ENCODE results near the gene SRGN.
"Not testable (repeated sequence)": the region's sequence is repeated elsewhere in the genome, so short reads cannot be mapped to it uniquely, and the experiment has no call there.

Gene SRGN

DNA sequence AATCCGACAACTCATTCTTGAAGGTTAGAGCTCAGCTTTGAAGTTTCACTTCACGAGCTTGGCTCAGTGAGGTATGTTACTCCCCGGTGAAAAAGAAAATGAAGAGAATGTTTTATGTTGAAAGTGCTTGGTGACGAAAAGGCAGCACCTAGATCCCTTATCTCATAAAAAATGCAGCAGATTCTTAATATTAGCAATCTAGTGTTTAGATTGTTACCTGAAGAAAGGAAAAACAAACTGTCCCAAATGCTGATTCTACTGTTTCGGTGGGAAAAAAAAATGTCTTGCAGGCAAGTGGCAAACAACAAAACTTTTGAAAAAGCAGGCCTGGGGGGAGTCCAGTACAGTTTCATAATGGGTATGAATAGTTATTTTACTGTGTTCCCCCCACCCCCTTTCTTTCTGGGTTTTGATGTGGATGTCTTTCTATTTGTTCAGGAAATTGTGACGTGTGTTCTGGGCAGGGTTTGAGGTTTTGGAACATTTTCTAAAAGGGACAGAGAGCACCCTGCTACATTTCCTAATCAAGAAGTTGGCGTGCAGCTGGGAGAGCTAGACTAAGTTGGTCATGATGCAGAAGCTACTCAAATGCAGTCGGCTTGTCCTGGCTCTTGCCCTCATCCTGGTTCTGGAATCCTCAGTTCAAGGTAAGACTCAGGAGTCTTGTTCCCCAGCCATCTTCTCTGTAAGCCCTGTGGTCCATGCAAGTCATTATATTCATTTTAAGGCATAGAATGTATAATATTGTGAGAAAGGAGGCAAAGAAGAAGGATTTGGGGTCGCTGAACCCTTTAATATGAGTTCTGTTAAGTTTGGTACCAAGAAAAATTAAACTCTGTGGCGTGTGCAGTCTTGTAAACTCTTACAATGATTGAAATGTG is at the start of gene SRGN:
Gene SRGN (plus strand): TSS at position 514 of the 881 bp plus-strand sequence. CDS start 55 bp downstream, at position 569.
- no peak for DNase-seq

DNA sequence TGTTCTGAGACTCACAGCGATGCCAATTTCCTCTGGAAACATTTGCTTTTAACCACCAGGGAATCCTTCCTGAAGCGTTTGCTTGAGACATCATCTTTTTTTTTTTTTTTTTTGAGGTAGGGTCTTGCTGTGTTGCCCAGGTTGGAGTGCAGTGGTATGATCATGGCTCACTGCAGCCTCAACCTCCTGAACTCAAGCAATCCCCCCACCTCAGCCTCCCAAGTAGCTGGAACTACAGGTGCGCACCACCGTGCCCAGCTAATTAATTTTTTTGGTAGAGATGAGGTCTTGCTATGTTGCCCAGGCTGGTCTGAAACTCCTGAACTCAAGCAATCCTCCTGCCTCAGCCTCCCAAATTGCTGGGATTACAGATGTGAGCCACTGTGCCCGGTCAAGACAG is 47.0 kb upstream of the SRGN start:
- not testable (repeated sequence) for DNase-seq

- DNase-seq, result no peak
These were observed 45.5 kb upstream of the SRGN start for GRCh38 chr10:69042417-69042816.

DNA sequence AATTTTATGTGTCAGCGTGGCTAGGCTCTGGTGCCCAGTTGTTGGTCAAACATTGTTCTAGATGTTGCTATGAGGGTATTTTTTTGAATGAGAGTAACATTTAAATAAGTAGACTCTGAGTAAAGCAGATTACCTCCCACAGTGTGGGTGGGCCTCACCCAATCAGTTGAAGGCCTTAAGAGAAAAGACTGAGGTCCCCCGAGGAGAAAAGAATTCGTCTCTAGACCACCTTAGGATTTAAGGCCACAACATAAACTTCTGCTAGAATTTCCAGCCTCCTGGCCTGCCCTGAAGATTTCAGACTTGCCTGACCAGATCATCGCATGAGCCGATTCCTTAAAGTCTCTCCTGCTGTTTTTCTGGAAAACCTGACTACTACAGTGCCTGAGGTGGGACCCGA is 45.1 kb upstream of the SRGN start:
- no peak for DNase-seq

GRCh38 chr10:69043931-69044531 is 43.9 kb upstream of the SRGN start:
- DNase-seq, result no peak

GRCh38 chr10:69044546-69044945 is 43.4 kb upstream of the SRGN start:
- no peak for DNase-seq

- DNase-seq, result no peak
These were observed 42.2 kb upstream of the SRGN start for GRCh38 chr10:69045441-69046300.

GRCh38 chr10:69047111-69047832 is 40.6 kb upstream of the SRGN start:
- DNase-seq, result no peak

DNA sequence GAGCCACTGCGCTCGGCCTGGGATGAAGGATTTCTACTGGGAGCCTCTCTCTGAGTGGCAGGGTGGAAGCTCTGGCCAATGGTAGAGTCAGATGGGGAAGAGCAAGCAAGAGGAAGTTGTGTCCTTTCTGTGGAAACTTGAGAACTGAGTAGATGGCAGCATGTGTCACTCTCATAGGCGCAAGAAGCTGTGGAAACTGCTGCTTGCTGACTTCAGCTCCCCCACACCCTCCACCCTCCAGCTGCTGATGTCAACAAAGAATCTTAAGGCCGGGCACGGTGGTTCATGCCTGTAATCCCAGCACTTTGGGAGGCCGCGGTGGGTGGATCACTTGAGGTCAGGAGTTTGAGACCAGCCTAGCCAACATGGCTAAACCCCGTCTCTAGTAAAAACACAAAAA is 39.8 kb upstream of the SRGN start:
- no peak for DNase-seq

DNA sequence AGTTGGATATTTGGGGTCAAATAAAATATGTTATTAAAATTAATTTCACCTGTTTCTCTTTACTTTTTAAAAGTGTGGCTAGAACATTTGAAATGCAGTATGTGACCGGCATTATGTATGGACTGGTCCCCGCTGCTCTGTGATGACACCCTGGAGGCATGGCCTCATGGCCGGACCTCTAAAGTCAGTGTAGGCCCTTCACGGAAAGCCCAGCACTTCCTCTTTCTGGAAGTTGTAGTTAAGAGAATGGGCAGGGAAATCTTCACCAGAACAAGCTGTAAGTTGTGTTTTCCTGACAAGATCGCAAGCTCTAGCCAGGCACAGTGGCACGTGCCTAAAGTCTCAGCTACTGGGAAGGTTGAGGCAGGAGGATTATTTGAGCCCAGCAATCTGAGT is 38.3 kb upstream of the SRGN start:
- DNase-seq, result no peak

GRCh38 chr10:69051303-69051702 is 36.6 kb upstream of the SRGN start:
- DNase-seq, result no peak

DNA sequence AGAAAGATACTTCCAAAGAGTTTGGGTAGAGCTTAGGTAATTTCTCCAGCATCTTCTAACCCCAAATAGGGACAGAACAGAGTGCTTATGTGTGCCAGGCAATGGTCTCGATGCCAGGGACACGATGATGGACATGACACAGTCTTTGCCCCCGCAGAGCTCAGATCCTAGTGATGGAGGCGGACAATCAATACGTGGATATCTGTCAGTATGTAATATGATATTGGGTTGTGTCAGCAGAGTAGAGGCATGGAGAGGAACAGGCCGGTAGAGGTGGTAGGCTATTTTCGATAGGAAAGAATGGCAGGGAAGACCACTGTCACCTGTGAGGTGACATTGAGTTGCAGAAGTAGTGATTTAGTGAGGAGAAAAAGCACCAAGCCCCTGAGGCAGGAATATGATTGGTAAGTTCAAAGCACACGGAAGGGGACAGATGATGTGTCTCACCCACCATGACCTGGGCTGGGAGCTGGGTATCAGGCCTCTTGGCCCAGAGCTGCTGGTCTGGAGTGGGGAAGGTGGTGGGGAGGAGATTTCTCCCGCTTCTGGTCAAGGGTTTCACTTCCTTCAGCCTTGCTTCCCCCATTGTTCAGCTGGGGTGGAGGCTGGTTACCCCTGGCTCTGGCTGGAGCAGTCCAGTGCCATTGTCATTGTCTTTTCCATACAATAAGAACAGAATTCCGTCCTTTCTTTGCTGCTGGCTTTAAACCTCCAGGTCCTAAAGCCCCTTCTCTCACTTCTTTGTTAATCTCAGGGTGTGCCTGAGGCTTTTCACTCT is 36.0 kb upstream of the SRGN start:
- no peak for DNase-seq

DNA sequence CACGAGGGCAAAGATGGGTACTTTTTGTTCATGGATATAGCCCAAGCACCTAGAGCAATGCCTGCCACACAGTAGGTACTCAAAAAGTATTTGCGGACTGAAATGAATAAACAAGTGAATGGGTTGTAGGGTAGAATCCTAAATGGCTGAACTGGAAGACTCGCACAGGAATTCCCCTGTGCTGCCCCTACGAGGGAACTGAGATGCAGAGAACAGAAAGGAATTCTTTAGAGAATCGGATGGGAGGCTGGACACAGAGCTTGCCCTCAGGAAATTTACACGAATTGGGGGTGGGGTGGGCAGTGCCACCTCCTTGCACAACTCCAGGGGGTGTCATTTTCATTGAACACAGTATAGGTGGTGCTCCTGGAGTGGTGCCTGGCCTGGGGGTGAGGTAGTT is 35.2 kb upstream of the SRGN start:
- no peak for DNase-seq

DNA sequence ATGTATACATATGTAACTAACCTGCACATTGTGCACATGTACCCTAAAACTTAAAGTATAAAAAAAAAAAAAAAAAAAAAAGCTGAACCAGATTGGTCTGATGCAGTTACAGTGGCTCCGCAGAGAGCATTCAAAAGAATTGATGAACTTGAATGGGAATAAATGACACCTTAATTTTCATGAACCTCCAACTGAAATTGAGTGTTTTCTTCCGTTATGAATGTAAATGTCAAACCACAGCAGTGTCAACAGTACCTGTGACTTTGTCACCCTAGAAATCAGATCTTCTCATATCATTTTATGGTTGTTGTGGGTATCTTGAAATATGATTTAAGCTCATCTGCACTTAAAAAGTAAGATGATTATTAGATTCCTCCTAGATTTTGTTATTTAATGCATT is 32.7 kb upstream of the SRGN start:
- DNase-seq, result no peak

GRCh38 chr10:69056129-69056528 is 31.8 kb upstream of the SRGN start:
- no peak for DNase-seq

GRCh38 chr10:69056536-69057260 is 31.2 kb upstream of the SRGN start:
- no peak for DNase-seq

DNA sequence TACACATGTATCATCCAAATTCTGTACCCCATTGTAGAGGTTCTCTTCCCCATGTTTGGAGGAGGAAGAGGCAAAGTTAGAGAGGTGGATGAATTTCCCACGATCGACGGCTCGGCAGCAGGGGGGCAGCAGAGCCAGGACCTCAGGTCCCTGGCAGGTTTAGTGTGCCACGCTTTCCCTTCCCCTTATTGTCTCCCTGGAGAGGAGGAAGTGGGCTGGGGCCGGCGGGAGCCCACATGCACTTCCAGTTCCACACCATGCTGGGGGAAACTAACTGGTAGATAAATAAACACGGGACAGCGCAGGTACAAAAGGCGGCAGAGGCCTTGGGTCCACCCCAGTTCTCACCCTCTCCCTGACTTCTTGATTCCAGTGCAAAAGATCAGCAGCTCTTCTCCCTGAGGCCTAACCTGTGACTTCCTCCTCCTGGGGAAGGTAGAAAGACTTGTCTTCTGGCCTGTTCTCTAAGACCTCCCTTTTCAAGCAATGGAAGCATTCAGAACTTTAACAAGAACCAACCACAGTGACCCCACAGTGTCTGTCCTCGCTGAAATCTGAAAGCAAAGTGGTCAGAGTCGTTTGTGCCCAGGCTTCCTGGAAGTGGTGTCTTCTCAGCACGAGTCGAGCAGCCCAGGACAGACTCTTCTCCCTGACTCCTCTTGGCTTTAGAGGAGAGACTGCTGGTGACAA is 30.5 kb upstream of the SRGN start:
- no peak for DNase-seq

GRCh38 chr10:69057951-69058297 is 30.0 kb upstream of the SRGN start:
- no peak for DNase-seq

DNA sequence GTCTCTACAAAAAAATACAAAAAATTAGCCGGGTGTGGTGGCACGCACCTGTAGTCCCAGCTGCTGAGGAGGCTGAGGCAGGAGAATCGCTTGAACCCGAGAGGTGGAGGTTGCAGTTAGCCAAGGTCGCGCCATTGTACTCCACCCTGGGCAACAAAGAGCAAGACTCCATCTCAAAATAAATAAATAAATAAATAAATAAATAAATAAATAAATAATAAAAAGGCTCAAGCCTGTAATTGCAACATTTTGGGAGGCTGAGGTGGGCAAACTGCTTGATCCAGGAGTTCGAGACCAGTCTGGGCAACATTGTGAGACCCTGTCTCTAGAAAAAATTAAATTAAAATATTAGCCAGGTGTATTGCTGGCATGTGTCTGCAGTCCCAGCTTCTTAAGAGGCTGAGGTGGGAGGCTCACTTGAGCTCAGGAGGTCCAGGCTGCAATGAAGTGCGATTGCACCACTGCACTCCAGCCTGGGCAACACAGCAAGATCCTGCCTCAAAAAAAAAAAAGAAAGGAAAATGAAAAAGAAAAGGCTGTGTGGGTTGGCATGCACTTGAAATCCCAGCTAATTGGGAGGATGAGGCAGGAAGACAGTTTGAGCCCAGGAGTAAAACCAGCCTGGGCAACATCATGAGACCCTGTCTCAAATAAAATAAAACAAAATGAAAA is 27.6 kb upstream of the SRGN start:
- no peak for DNase-seq

Data from NCI-H748 treated with DMSO at 0.1 percent for 48 hours (cell line).